NB4 (cell line): ENCODE measurements around the gene ITGB3.

Experiments
- POLR2A ChIP-seq: IDR thresholded peaks from 2 replicates; pipeline ENCODE4 v1.6.1; 2011; ENCODE audit warnings: mild to moderate bottlenecking; ENCODE audit not compliant: insufficient read length; ENCODE audit errors: extremely low read depth
- TF ChIP-seq, protein P1 (sequence below): IDR thresholded peaks from one replicate; pipeline ENCODE4 v1.5.1; 2012; ENCODE audit warnings: low read depth, low read length

DNA sequence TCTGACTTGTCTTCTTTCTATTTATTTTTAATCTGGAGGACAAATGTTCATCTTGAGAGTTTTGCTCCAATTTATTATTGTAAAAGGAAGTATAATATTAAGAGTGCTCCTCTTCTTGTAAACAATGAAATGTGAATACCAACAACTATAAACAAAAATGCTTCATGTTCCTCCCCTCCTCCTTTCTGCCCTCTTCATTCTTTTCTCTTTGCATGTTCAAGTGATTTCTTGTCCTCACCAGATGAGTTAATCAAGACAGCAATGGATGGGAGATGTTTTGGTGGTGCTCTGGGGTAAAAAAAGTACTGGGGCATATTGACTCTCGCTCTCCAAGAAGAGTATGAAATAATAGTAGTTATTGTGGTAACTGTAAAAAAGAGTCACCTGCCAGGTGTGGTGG, 24.3 kb downstream of the ITGB3 start:
- TF ChIP-seq, protein P1, sequence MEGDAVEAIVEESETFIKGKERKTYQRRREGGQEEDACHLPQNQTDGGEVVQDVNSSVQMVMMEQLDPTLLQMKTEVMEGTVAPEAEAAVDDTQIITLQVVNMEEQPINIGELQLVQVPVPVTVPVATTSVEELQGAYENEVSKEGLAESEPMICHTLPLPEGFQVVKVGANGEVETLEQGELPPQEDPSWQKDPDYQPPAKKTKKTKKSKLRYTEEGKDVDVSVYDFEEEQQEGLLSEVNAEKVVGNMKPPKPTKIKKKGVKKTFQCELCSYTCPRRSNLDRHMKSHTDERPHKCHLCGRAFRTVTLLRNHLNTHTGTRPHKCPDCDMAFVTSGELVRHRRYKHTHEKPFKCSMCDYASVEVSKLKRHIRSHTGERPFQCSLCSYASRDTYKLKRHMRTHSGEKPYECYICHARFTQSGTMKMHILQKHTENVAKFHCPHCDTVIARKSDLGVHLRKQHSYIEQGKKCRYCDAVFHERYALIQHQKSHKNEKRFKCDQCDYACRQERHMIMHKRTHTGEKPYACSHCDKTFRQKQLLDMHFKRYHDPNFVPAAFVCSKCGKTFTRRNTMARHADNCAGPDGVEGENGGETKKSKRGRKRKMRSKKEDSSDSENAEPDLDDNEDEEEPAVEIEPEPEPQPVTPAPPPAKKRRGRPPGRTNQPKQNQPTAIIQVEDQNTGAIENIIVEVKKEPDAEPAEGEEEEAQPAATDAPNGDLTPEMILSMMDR = no peak
- TF ChIP-seq POLR2A = no peak
